Stimulated activated CD8-positive, alpha-beta memory T cell treated with anti-CD3 and anti-CD28 coated beads, Interleukin-4, amount 100 ng/mL, for 48 hours (primary cell): ENCODE data around the gene CPNE5.
A peak's percentile ranks its signal among the peaks of the same experiment; 100 is the strongest.

Source experiments
- DNase-seq: peaks from one replicate; pipeline ENCODE4 v3.0.0-alpha.2; 2020

Gene CPNE5

GRCh38 chr6:36787210-36787609 is 52.0 kb downstream of the CPNE5 start:
- no peak for DNase-seq

GRCh38 chr6:36786055-36786675 is 53.1 kb downstream of the CPNE5 start:
- no peak for DNase-seq

GRCh38 chr6:36784376-36784636 is 54.9 kb downstream of the CPNE5 start:
- no peak for DNase-seq

- no peak for DNase-seq
These were observed 55.5 kb downstream of the CPNE5 start for GRCh38 chr6:36783603-36784375.

- no peak for DNase-seq
These were observed 57.6 kb downstream of the CPNE5 start for GRCh38 chr6:36781669-36782068.

GRCh38 chr6:36780442-36781177 is 58.6 kb downstream of the CPNE5 start:
- no peak for DNase-seq

GRCh38 chr6:36779227-36779626 is 60.0 kb downstream of the CPNE5 start:
- DNase-seq, result no peak

- no peak for DNase-seq
These were observed 61.4 kb downstream of the CPNE5 start for GRCh38 chr6:36777801-36778200.

GRCh38 chr6:36776167-36776566 is 63.1 kb downstream of the CPNE5 start:
- DNase-seq, result no peak

- DNase-seq, result no peak
These were observed 64.9 kb downstream of the CPNE5 start for GRCh38 chr6:36774331-36774730.

GRCh38 chr6:36772397-36772796 is 66.8 kb downstream of the CPNE5 start:
- DNase-seq, result no peak

- no peak for DNase-seq
These were observed 68.1 kb downstream of the CPNE5 start for GRCh38 chr6:36771145-36771544.

- DNase-seq, result peak; percentile 56
These were observed 69.4 kb downstream of the CPNE5 start for GRCh38 chr6:36769676-36770499.

GRCh38 chr6:36769183-36769675 is 70.0 kb downstream of the CPNE5 start:
- no peak for DNase-seq

GRCh38 chr6:36766399-36766945 is 72.8 kb downstream of the CPNE5 start:
- DNase-seq, result no peak

- DNase-seq, result peak; percentile 90
These were observed 73.4 kb downstream of the CPNE5 start for GRCh38 chr6:36765594-36766398.

GRCh38 chr6:36765190-36765589 is 74.1 kb downstream of the CPNE5 start:
- DNase-seq, result no peak

- no peak for DNase-seq
These were observed 77.1 kb downstream of the CPNE5 start for GRCh38 chr6:36762123-36762522.

- DNase-seq, result no peak
These were observed 78.4 kb downstream of the CPNE5 start for GRCh38 chr6:36760685-36761435.

- DNase-seq, result peak; percentile 91
These were observed 80.0 kb downstream of the CPNE5 start for GRCh38 chr6:36759148-36759759.
